Stomach (tissue), 9 donors: Measurements from ENCODE around the gene WSCD1. TPM values are rescaled to one million over a fixed set of nuclear protein-coding genes. Genes with fewer than 3 reads are reported as not detected.

Experiments
- DNase-seq, 2 donors: peaks; one replicate each; pipeline versions ENCODE4 v3.0.0 to v3.0.0-alpha.2; 2013 to 2019
- H3K27ac ChIP-seq, 5 donors: fragments of 200-600 bp in 4 of 5; sonication (generic) in 4 of 5; one replicate each; pipeline ENCODE4 v1.5.1; 2013 to 2019; ENCODE audit warnings: mild to moderate bottlenecking in 1 of 5, moderate library complexity in 1 of 5
- H3K27me3 ChIP-seq, 3 donors: fragments of 200-600 bp; sonication (generic); one replicate each; pipeline ENCODE4 v1.5.1; 2017 to 2019; ENCODE audit warnings: mixed run types in 1 of 3
- H3K36me3 ChIP-seq, 4 donors: fragments of 200-600 bp; sonication (generic); 1 replicate in 3 of 4; 2 replicates in 1 of 4; pipeline ENCODE4 v1.5.1; 2016 to 2019
- H3K4me1 ChIP-seq, 4 donors: fragments of 200-600 bp; sonication (generic); one replicate each; pipeline ENCODE4 v1.5.1; 2016 to 2019
- H3K4me3 ChIP-seq, 4 donors: fragments of 200-600 bp; sonication (generic) in 3 of 4; one replicate each; pipeline ENCODE4 v1.5.1; 2016 to 2019; ENCODE audit warnings: mild to moderate bottlenecking in 1 of 4
- H3K9me3 ChIP-seq, 4 donors: fragments of 200-600 bp; sonication (generic); one replicate each; pipeline ENCODE4 v1.5.1; 2016 to 2019
- EP300 ChIP-seq: sonication (generic); formaldehyde crosslinking; IDR thresholded peaks from one replicate; pipeline ENCODE4 v1.6.1; 2017; ENCODE audit warnings: antibody characterized with exemption
- POLR2A ChIP-seq, 4 donors: fragments of 450-650 bp; IDR thresholded peaks; one replicate each; pipeline ENCODE4 v1.6.1; 2016; ENCODE audit warnings: antibody characterized with exemption in 4 of 4, control low read depth in 2 of 4, mild to moderate bottlenecking in 1 of 4, moderate library complexity in 1 of 4
- POLR2AphosphoS5 ChIP-seq, 3 donors: sonication (generic); formaldehyde crosslinking; IDR thresholded peaks; one replicate each; pipeline ENCODE4 v1.6.1; 2016; ENCODE audit warnings: antibody characterized with exemption in 3 of 3
- WGBS, 5 donors: extraction: QIAGEN DNeasy Blood & Tissue Kit in 3 of 5; methylation state at CpG; one replicate each; pipeline versions ENCODE4 v1.1.5 to v1.1.7; 2013 to 2018; 5-methylcytosine and 5-hydroxymethylcytosine counted together
- intact Hi-C: fragments of 100-400 bp; cut with DNase I; formaldehyde crosslinking; loops from one replicate; pipeline ENCODE4 v1.15.1; 2023; ENCODE audit warnings: low total_unique reads
- polyA plus RNA-seq, 3 donors: library from polyadenylated mRNA; stranded (reverse); fragments of 200-250 nt; gene quantifications; one replicate each; pipeline ENCODE4 v1.2.3, GENCODE V29; 2013
- total RNA-seq, 5 donors: library from RNA; depleted of rRNA; stranded (reverse); fragments of >200 nt; gene quantifications; one replicate each; pipeline versions ENCODE4 v1.1.0 to v1.2.3, GENCODE V29; 2014 to 2016
- TF ChIP-seq, protein P1 (sequence below), 7 experiments: fragments of 450-650 bp in 4 of 7; fragments of 200-600 bp in 3 of 7; sonication (generic) in 3 of 7; IDR thresholded peaks; one replicate each; pipeline ENCODE4 v1.5.1; 2016 to 2019; ENCODE audit warnings: antibody characterized with exemption in 7 of 7, control low read depth in 2 of 7, mild to moderate bottlenecking in 1 of 7
- donor health status: healthy with polysubstance abuse.
- donor health status: Bipolar disorder and iron deficiency.
- donor health status: healthy.

WSCD1 gene
- total and polyA plus RNA-seq, 8 donors = 0.58 to 32.7 (median 1.2) TPM

DNA sequence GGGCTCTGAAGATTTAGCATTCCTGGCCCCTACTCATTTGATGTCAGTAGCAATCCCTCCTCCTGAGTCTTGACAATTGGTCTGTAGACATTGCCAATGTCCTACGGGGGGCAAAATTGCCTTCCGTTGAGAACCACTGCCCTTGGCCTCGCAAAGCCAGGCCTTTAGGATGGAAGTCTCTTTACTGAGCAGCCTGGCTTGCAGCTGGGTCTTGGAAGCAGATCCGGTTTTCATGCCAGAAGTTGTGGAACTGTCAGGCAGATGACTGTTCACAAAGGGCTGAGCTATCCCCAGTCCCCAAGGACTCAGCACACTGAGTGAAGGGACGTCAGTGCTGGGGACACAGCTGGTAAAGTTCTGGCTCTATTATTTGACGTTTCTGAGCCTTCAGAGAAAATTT, 83.2 kb downstream of the WSCD1 start:
- TF ChIP-seq POLR2AphosphoS5 (IDR thresholded peaks at IDR 0.05) = no peak
- TF ChIP-seq, protein P1, sequence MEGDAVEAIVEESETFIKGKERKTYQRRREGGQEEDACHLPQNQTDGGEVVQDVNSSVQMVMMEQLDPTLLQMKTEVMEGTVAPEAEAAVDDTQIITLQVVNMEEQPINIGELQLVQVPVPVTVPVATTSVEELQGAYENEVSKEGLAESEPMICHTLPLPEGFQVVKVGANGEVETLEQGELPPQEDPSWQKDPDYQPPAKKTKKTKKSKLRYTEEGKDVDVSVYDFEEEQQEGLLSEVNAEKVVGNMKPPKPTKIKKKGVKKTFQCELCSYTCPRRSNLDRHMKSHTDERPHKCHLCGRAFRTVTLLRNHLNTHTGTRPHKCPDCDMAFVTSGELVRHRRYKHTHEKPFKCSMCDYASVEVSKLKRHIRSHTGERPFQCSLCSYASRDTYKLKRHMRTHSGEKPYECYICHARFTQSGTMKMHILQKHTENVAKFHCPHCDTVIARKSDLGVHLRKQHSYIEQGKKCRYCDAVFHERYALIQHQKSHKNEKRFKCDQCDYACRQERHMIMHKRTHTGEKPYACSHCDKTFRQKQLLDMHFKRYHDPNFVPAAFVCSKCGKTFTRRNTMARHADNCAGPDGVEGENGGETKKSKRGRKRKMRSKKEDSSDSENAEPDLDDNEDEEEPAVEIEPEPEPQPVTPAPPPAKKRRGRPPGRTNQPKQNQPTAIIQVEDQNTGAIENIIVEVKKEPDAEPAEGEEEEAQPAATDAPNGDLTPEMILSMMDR (IDR thresholded peaks at IDR 0.05) = no peak
- TF ChIP-seq POLR2A (IDR thresholded peaks at IDR 0.05) = no peak
- no peak for TF ChIP-seq EP300

DNA sequence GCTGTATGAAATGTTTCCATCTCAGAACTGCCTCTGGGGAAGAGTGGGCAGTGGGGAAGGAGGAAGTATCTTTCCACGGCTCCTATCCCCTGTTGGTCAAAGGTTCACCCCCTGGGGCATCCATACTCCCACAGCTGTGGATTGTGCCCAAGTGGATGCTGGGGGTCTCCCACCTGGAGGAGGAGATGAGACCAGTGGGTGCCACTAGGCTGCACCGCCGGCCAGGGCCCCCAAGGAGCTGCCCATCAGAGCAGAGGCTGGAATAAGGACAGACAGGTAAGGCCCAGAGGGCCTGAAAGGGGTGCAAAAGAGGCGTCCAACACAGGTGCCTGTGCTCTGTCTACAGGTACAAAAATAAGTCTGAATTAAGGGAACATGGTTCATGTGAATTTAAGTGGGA, 87.5 kb downstream of the WSCD1 start:
- WGBS, 5 donors = 72 to 92% (median 82%) methylated on average over 4 of the region's 4 CpGs
- Histone ChIP-seq H3K9me3 (no peaks in the 10 kb centered on the region), H3K27me3 (peaks cover 0 to 44% (median 0%) of the 10 kb centered on the region in 3 donors), H3K36me3 (no peaks in the 10 kb centered on the region), H3K27ac (no peak overlapping the region), H3K4me1 (no peaks in the 10 kb centered on the region), H3K4me3 (no peak overlapping the region)
- no peak for TF ChIP-seq EP300
- TF ChIP-seq POLR2AphosphoS5 (IDR thresholded peaks at IDR 0.05) = no peak
- no peak for TF ChIP-seq POLR2A (IDR thresholded peaks at IDR 0.05)
- TF ChIP-seq, protein P1 (IDR thresholded peaks at IDR 0.05) = no peak
- intact Hi-C loops = no loop called here
- no peak for DNase-seq

More for the DNA sequence above, 83.2 kb downstream of the WSCD1 start:
- intact Hi-C loops = no loop called here
- DNase-seq = no peak
- 56 to 77% (median 63%) methylated on average over 6 of the region's 6 CpGs for WGBS, 5 donors
- H3K27ac ChIP-seq = no peak overlapping the region
- peaks cover 0 to 32% (median 0%) of the 10 kb centered on the region in 3 donors for H3K27me3 ChIP-seq
- no peaks in the 10 kb centered on the region for H3K4me1 ChIP-seq
- no peaks in the 10 kb centered on the region for H3K36me3 ChIP-seq
- H3K4me3 ChIP-seq = no peak overlapping the region
- H3K9me3 ChIP-seq = no peaks in the 10 kb centered on the region

DNA sequence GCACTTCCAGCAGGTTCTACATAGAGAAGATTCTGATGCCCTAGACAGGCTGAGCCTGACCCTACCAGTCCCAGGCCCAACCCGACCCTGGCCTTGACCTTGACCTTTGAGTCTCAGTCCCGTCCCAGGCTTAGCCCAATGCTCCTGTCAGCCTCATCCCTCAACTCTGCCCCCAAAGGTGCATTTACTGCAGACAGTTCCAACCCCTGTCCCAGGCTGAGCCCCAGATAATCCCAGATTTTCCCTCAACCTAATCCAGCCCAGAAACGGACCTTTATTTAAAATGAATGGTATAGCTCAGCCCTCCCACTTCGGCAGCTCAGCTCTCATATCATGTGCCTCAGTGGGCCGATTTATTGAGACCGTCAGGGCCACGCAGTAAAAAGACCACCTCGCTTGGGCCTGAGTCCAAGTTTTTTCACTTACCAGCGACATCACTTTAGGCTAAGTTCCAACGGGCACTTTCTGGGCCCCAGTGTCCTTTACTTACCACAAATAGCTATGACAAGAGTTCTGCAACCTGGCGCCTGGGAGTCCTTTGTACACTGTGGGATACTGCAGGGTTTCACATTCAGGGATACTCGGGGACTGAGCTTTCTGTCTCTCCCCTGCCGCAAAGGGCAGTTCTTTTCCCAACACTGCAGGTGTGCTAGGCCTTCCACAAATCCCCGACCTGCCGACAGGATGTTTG, 89.5 kb downstream of the WSCD1 start:
- Histone ChIP-seq H3K4me3 (no peak overlapping the region), H3K27me3 (peaks cover 0 to 50% (median 0%) of the 10 kb centered on the region in 3 donors), H3K27ac (no peak overlapping the region), H3K36me3 (no peaks in the 10 kb centered on the region), H3K9me3 (no peaks in the 10 kb centered on the region), H3K4me1 (no peaks in the 10 kb centered on the region)
- DNase-seq = no peak
- TF ChIP-seq, protein P1 (IDR thresholded peaks at IDR 0.05) = no peak
- intact Hi-C loops = no loop called here
- 61 to 79% (median 65%) methylated on average over 12 to 15 of the region's 15 CpGs for WGBS, 5 donors

DNA sequence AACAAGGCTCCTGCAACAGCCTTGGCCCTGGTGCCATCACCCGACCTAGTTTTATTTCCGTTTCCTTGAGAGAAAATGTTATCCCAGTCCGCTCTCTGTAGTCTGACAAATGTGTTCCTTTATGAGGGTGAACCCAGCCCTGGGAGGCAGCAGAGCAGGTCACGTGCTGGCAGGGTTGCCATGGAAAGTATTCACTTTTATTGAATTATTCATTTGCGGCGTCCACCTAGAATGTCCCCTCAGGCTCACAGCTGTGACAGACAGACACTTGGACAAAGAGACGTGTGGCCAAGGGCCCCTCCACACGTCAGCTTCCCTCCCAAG, 90.0 kb downstream of the WSCD1 start:
- WGBS, 5 donors = 57 to 75% (median 67%) methylated on average over 8 of the region's 8 CpGs
- intact Hi-C loops = no loop called here
- H3K9me3 ChIP-seq = no peaks in the 10 kb centered on the region
- DNase-seq = no peak
- peaks cover 0 to 50% (median 0%) of the 10 kb centered on the region in 3 donors for H3K27me3 ChIP-seq
- H3K36me3 ChIP-seq = no peaks in the 10 kb centered on the region
- H3K4me3 ChIP-seq = no peak overlapping the region
- TF ChIP-seq POLR2A (IDR thresholded peaks at IDR 0.05) (no peak), POLR2AphosphoS5 (IDR thresholded peaks at IDR 0.05) (no peak), EP300 (no peak)
- TF ChIP-seq, protein P1 (IDR thresholded peaks at IDR 0.05) = no peak
- no peak overlapping the region for H3K27ac ChIP-seq
- no peaks in the 10 kb centered on the region for H3K4me1 ChIP-seq
